WTC11 (cell line): ENCODE data around the gene FGF12. TPM values are rescaled to one million over a fixed set of nuclear protein-coding genes. Genes with fewer than 3 reads are reported as not detected.

Experiments used
- ATAC-seq: fragments of 200-7000 bp; cut with Tn5 transposase; 2 replicates; pipeline ENCODE4 v1.10.0; 2021; ENCODE audit warnings: mild to moderate bottlenecking, moderate library complexity
- CTCF ChIA-PET: fragments of 300-600 bp; sonication (Branson Sonifier 250); formaldehyde crosslinking; loops from one replicate; lab custom pipeline; 2021; ENCODE audit warnings: antibody characterized with exemption; lab: Charles Lee
- POLR2A ChIA-PET: fragments of 350-600 bp; sonication (Branson Sonifier 250); formaldehyde crosslinking; loops from one replicate; lab custom pipeline; 2021; ENCODE audit warnings: antibody characterized with exemption; lab: Charles Lee
- DNase-seq: peaks from one replicate; pipeline ENCODE4 v3.0.0; 2021; ENCODE audit warnings: low spot score
- H3K27ac Mint-ChIP-seq: 2 replicates; pipeline ENCODE4 v1.8.0; 2021; ENCODE audit warnings: mixed read lengths
- H3K27me3 Mint-ChIP-seq: 2 replicates; pipeline ENCODE4 v1.8.0; 2021; ENCODE audit warnings: low read depth, mild to moderate bottlenecking, moderate library complexity, mixed read lengths
- H3K36me3 Mint-ChIP-seq: 2 replicates; pipeline ENCODE4 v1.8.0; 2021; ENCODE audit warnings: mixed read lengths
- H3K4me1 Mint-ChIP-seq: 2 replicates; pipeline ENCODE4 v1.8.0; 2022; ENCODE audit warnings: mixed read lengths
- H3K4me3 Mint-ChIP-seq: 2 replicates; pipeline ENCODE4 v1.8.0; 2021; ENCODE audit warnings: mild to moderate bottlenecking, moderate library complexity, mixed read lengths
- H3K9me3 Mint-ChIP-seq: 2 replicates; pipeline ENCODE4 v1.8.0; 2021; ENCODE audit warnings: mixed read lengths
- AFF4 ChIP-seq: sonication (generic); formaldehyde crosslinking; IDR thresholded peaks from 2 replicates; pipeline ENCODE4 v1.8.1; 2023; ENCODE audit warnings: mild to moderate bottlenecking, missing genetic modification reagents, borderline replicate concordance
- E2F1 ChIP-seq: sonication (generic); formaldehyde crosslinking; IDR thresholded peaks from 2 replicates; pipeline ENCODE4 v1.8.0; 2022; ENCODE audit warnings: mild to moderate bottlenecking, missing genetic modification reagents
- ERG ChIP-seq: fragments of 250-450 bp; sonication (Bioruptor Pico); IDR thresholded peaks from 2 replicates; pipeline ENCODE4 v1.8.0; 2021; ENCODE audit warnings: mild to moderate bottlenecking
- ETV6 ChIP-seq: sonication (generic); formaldehyde crosslinking; IDR thresholded peaks from 2 replicates; pipeline ENCODE4 v1.8.1; 2022; ENCODE audit warnings: mild to moderate bottlenecking, missing genetic modification reagents
- FOXK1 ChIP-seq: sonication (generic); formaldehyde crosslinking; IDR thresholded peaks from 2 replicates; pipeline ENCODE4 v1.8.0; 2022; ENCODE audit warnings: mild to moderate bottlenecking, moderate library complexity, missing genetic modification reagents
- FOXP4 ChIP-seq: sonication (generic); formaldehyde crosslinking; IDR thresholded peaks from 2 replicates; pipeline ENCODE4 v1.8.0; 2022; ENCODE audit warnings: mild to moderate bottlenecking, missing genetic modification reagents
- GRHL2 ChIP-seq: fragments of 250-450 bp; sonication (Bioruptor Pico); IDR thresholded peaks from 2 replicates; pipeline ENCODE4 v1.8.0; 2022; ENCODE audit warnings: mild to moderate bottlenecking, moderate library complexity; ENCODE audit not compliant: insufficient replicate concordance, severe bottlenecking
- MAX ChIP-seq: sonication (generic); formaldehyde crosslinking; IDR thresholded peaks from 2 replicates; pipeline ENCODE4 v1.8.0; 2022; ENCODE audit warnings: mild to moderate bottlenecking, missing genetic modification reagents
- MXD4 ChIP-seq: fragments of 250-450 bp; sonication (Bioruptor Pico); IDR thresholded peaks from 2 replicates; pipeline ENCODE4 v1.8.0; 2021; ENCODE audit warnings: mild to moderate bottlenecking, moderate library complexity, borderline replicate concordance
- NR1H2 ChIP-seq: sonication (generic); formaldehyde crosslinking; IDR thresholded peaks from 2 replicates; pipeline ENCODE4 v1.9.0; 2021; ENCODE audit warnings: mild to moderate bottlenecking, moderate library complexity, missing genetic modification reagents
- OVOL2 ChIP-seq: fragments of 250-450 bp; sonication (Bioruptor Pico); IDR thresholded peaks from 2 replicates; pipeline ENCODE4 v1.9.0; 2021; ENCODE audit warnings: mild to moderate bottlenecking, borderline replicate concordance
- PRRX2 ChIP-seq: fragments of 250-450 bp; sonication (Bioruptor Pico); IDR thresholded peaks from 2 replicates; pipeline ENCODE4 v1.8.0; 2021; ENCODE audit warnings: mild to moderate bottlenecking
- TEAD1 ChIP-seq: sonication (generic); formaldehyde crosslinking; IDR thresholded peaks from 2 replicates; pipeline ENCODE4 v1.8.0; 2022; ENCODE audit warnings: mild to moderate bottlenecking, missing genetic modification reagents
- TEAD4 ChIP-seq: sonication (generic); formaldehyde crosslinking; IDR thresholded peaks from 2 replicates; pipeline ENCODE4 v1.8.0; 2022; ENCODE audit warnings: mild to moderate bottlenecking, missing genetic modification reagents
- ZBTB21 ChIP-seq: sonication (generic); formaldehyde crosslinking; IDR thresholded peaks from 2 replicates; pipeline ENCODE4 v1.8.1; 2023; ENCODE audit warnings: mild to moderate bottlenecking, missing genetic modification reagents, borderline replicate concordance
- ZNF416 ChIP-seq: fragments of 250-450 bp; sonication (Bioruptor Pico); IDR thresholded peaks from 2 replicates; pipeline ENCODE4 v1.9.0; 2021; ENCODE audit warnings: mild to moderate bottlenecking, inconsistent platforms
- total RNA-seq: library from RNA; stranded (reverse); gene quantifications from 3 replicates; pipeline ENCODE4 v1.2.3, GENCODE V29; 2021

The FGF12 gene
- total RNA-seq, 1 experiment from 2014 or later: 13.5 TPM

- no peak for TF ChIP-seq FOXP4
- no peak for TF ChIP-seq FOXK1 (CRISPR knock-in tag)
- no peak for TF ChIP-seq ZNF416 (CRISPR knock-in tag)
- TF ChIP-seq MXD4 (CRISPR knock-in tag): no peak
- TF ChIP-seq AFF4 (CRISPR knock-in tag): no peak
- no peak for TF ChIP-seq NR1H2
- TF ChIP-seq E2F1: no peak
- TF ChIP-seq OVOL2 (CRISPR knock-in tag): no peak
- no peak for TF ChIP-seq MAX (CRISPR knock-in tag)
- no peak for TF ChIP-seq ETV6 (CRISPR knock-in tag)
- no peak for TF ChIP-seq TEAD1
- no peak for TF ChIP-seq PRRX2 (CRISPR knock-in tag)
- no peak for TF ChIP-seq GRHL2 (CRISPR knock-in tag)
Measured at GRCh38 chr3:192365571-192365970, 361.8 kb downstream of the FGF12 start (continued).

GRCh38 chr3:192364316-192364715, 363.0 kb downstream of the FGF12 start:
- ATAC-seq: no peak
- TF ChIP-seq ZBTB21 (CRISPR knock-in tag): no peak
- TF ChIP-seq FOXP4: no peak
- TF ChIP-seq TEAD4 (CRISPR knock-in tag): no peak
- TF ChIP-seq ERG (CRISPR knock-in tag): no peak
- DNase-seq: no peak
- H3K9me3 Mint-ChIP-seq: no peaks in the 10 kb centered on the region
- H3K4me1 Mint-ChIP-seq: peaks cover 39% of the 10 kb centered on the region
- H3K27ac Mint-ChIP-seq: no peak overlapping the region
- no peaks in the 10 kb centered on the region for H3K36me3 Mint-ChIP-seq
- no peaks in the 10 kb centered on the region for H3K27me3 Mint-ChIP-seq
- no peak overlapping the region for H3K4me3 Mint-ChIP-seq
- ChIA-PET POLR2A (no interaction called here), CTCF (no interaction called here)
